SJCRH30 (cell line): ENCODE measurements around the gene ZNF397. TPM values are rescaled to one million over a fixed set of nuclear protein-coding genes. Genes with fewer than 3 reads are reported as not detected.
A peak's percentile ranks its signal among the peaks of the same experiment; 100 is the strongest.

Experiments used
- DNase-seq, 2 experiments: peaks; one replicate each; pipeline ENCODE4 v3.0.0-alpha.2; 2015 to 2020
- H3K27ac ChIP-seq: fragments of 250-450 bp; sonication (Bioruptor Pico); 2 replicates; pipeline ENCODE4 v1.5.1; 2020; ENCODE audit warnings: mild to moderate bottlenecking, moderate library complexity
- H3K27me3 ChIP-seq: fragments of 250-450 bp; sonication (Bioruptor Pico); 2 replicates; pipeline ENCODE4 v1.5.1; 2020; ENCODE audit warnings: mild to moderate bottlenecking, moderate library complexity
- H3K36me3 ChIP-seq: fragments of 250-450 bp; sonication (Bioruptor Pico); 2 replicates; pipeline ENCODE4 v1.5.1; 2020; ENCODE audit warnings: mild to moderate bottlenecking, moderate library complexity
- H3K4me1 ChIP-seq: fragments of 250-450 bp; sonication (Bioruptor Pico); 2 replicates; pipeline ENCODE4 v1.5.1; 2020; ENCODE audit warnings: mild to moderate bottlenecking, moderate library complexity
- H3K4me3 ChIP-seq: fragments of 250-450 bp; sonication (Bioruptor Pico); 2 replicates; pipeline ENCODE4 v1.5.1; 2020; ENCODE audit warnings: mild to moderate bottlenecking, moderate library complexity
- H3K9me3 ChIP-seq: fragments of 250-450 bp; sonication (Bioruptor Pico); replicated peaks from 2 replicates; pipeline ENCODE4 v1.5.1; 2020; ENCODE audit warnings: mild to moderate bottlenecking, moderate library complexity
- total RNA-seq: library from RNA; depleted of rRNA; stranded (reverse); fragments of >200 nt; shearing (Covaris generic); gene quantifications from 2 replicates; pipeline ENCODE4 v1.2.3, GENCODE V29; 2014

The ZNF397 gene
- total RNA-seq, 1 experiment from 2014 or later: 8.6 TPM

GRCh38 chr18:35267161-35267651 lies 26.4 kb downstream of the ZNF397 start:
- Histone ChIP-seq H3K9me3 (no peaks in the 10 kb centered on the region), H3K27ac (peak overlapping the region; percentile 74), H3K4me3 (peak overlapping the region; percentile 58), H3K4me1 (no peaks in the 10 kb centered on the region), H3K27me3 (no peaks in the 10 kb centered on the region), H3K36me3 (peaks cover under 1% of the 10 kb centered on the region; the same call in 1 of the 2 replicates)
- DNase-seq: peak; percentile 41 to 51

GRCh38 chr18:35267809-35268208 lies 27.0 kb downstream of the ZNF397 start:
- H3K27ac ChIP-seq: no peak overlapping the region
- H3K4me3 ChIP-seq: peak overlapping the region; percentile 58; the same call in 1 of the 2 replicates
- no peak for DNase-seq
- no peaks in the 10 kb centered on the region for H3K27me3 ChIP-seq
- H3K4me1 ChIP-seq: no peaks in the 10 kb centered on the region
- H3K36me3 ChIP-seq: no peaks in the 10 kb centered on the region
- no peaks in the 10 kb centered on the region for H3K9me3 ChIP-seq

GRCh38 chr18:35268821-35269220 lies 28.0 kb downstream of the ZNF397 start:
- Histone ChIP-seq H3K27ac (no peak overlapping the region), H3K4me3 (no peak overlapping the region)
- no peak for DNase-seq

DNA sequence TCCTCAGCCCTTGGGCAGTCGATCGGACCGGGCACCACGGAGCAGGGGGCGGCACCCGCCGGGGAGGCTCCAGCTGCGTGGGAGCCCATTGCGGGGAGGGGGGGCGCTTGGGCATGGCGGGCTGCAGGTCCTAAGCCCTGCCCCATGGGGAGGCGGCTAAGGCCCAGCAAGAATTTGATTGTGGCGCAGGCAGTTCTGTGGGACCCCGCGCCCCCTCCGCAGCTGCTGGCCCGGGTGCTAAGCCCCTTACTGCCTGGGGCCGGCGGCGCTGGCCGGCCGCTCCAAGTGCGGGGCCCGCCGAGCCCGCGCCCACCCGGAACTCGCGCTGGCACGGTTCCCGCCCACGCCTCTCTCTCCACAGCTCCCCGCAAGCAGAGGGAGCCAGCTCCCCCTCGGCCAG lies 30.8 kb downstream of the ZNF397 start:
- Histone ChIP-seq H3K27me3 (no peaks in the 10 kb centered on the region), H3K27ac (no peak overlapping the region), H3K4me1 (no peaks in the 10 kb centered on the region), H3K9me3 (no peaks in the 10 kb centered on the region), H3K36me3 (no peaks in the 10 kb centered on the region), H3K4me3 (no peak overlapping the region)
- DNase-seq: no peak

More at GRCh38 chr18:35268821-35269220, 28.0 kb downstream of the ZNF397 start:
- Histone ChIP-seq H3K36me3 (no peaks in the 10 kb centered on the region), H3K9me3 (no peaks in the 10 kb centered on the region), H3K4me1 (no peaks in the 10 kb centered on the region), H3K27me3 (no peaks in the 10 kb centered on the region)

DNA sequence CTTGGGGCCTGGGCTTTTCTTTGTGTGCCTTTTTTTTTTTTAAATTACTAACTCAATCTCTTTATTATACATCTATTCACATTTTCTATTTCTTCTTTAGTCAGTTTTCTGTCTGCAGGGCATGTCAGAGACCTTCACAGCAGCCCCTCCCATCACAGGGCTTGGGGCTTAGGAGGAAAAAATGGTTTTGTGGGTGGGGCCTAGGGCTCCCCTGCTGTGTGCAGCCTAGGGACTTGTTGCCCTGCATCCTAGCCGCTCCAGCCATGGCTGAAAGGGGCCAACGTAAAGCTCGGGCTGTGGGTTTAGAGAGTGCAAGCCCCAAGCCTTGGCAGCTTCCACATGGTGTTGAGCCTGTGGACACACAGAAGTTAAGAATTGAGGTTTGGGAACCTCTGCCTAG lies 35.4 kb downstream of the ZNF397 start:
- DNase-seq: no peak
- H3K9me3 ChIP-seq: no peaks in the 10 kb centered on the region
- no peak overlapping the region for H3K4me3 ChIP-seq
- H3K27me3 ChIP-seq: no peaks in the 10 kb centered on the region
- no peak overlapping the region for H3K27ac ChIP-seq
- no peaks in the 10 kb centered on the region for H3K4me1 ChIP-seq
- H3K36me3 ChIP-seq: no peaks in the 10 kb centered on the region

DNA sequence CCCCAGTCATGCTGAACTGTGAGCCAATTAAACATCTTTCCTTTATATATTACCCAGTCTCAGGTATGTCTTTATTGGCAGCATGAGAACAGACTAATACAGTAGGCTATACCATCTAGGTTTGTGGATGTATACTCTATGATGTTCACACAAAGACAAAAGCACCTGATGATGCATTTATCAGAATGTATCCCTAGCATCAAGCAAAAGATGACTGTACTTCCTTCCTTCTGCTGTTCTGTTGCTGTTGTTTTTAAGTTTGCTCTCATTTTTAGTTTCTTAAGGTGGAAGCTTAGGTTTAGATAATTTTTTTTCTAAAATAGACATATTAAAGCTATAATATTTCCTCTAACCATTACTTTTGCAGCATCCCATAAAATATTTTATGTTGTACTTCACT lies 36.8 kb downstream of the ZNF397 start:
- Histone ChIP-seq H3K9me3 (no peaks in the 10 kb centered on the region), H3K4me3 (no peak overlapping the region), H3K36me3 (no peaks in the 10 kb centered on the region), H3K27ac (no peak overlapping the region), H3K4me1 (no peaks in the 10 kb centered on the region), H3K27me3 (no peaks in the 10 kb centered on the region)
- no peak for DNase-seq

- Histone ChIP-seq H3K27ac (no peak overlapping the region), H3K36me3 (no peaks in the 10 kb centered on the region), H3K9me3 (no peaks in the 10 kb centered on the region), H3K27me3 (no peaks in the 10 kb centered on the region), H3K4me3 (no peak overlapping the region), H3K4me1 (no peaks in the 10 kb centered on the region)
- DNase-seq: no peak
Observed at GRCh38 chr18:35278085-35278484, 37.3 kb downstream of the ZNF397 start.

GRCh38 chr18:35278969-35279368 lies 38.1 kb downstream of the ZNF397 start:
- H3K4me3 ChIP-seq: no peak overlapping the region
- no peaks in the 10 kb centered on the region for H3K9me3 ChIP-seq
- H3K27me3 ChIP-seq: no peaks in the 10 kb centered on the region
- DNase-seq: no peak
- H3K4me1 ChIP-seq: no peaks in the 10 kb centered on the region
- no peaks in the 10 kb centered on the region for H3K36me3 ChIP-seq
- H3K27ac ChIP-seq: no peak overlapping the region

DNA sequence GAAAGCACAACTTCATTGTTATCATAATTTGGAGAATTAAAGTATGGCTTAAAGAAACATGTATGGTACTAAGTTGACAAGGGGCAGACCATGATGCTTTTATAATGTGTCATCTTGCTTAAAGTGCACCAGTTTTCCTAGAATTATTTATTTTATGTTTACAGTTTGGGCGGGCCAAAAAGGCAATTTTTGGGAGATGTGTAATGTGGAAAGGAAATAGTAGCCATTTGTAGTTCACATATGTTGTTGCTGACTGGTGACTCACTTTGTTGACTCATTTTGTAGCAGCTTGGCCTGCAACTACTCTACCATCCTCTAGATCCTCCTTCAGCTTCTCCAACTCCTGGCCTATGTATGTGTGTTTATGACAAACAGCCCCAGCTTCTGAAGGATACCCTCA lies 41.5 kb downstream of the ZNF397 start:
- H3K4me3 ChIP-seq: no peak overlapping the region
- no peaks in the 10 kb centered on the region for H3K36me3 ChIP-seq
- H3K9me3 ChIP-seq: no peaks in the 10 kb centered on the region
- no peak for DNase-seq
- H3K4me1 ChIP-seq: no peaks in the 10 kb centered on the region
- H3K27me3 ChIP-seq: no peaks in the 10 kb centered on the region
- no peak overlapping the region for H3K27ac ChIP-seq

- H3K4me1 ChIP-seq: no peaks in the 10 kb centered on the region
- H3K9me3 ChIP-seq: no peaks in the 10 kb centered on the region
- no peak overlapping the region for H3K27ac ChIP-seq
- no peak overlapping the region for H3K4me3 ChIP-seq
- no peaks in the 10 kb centered on the region for H3K36me3 ChIP-seq
- no peaks in the 10 kb centered on the region for H3K27me3 ChIP-seq
- DNase-seq: no peak
Observed at GRCh38 chr18:35283923-35284794, 43.3 kb downstream of the ZNF397 start.

DNA sequence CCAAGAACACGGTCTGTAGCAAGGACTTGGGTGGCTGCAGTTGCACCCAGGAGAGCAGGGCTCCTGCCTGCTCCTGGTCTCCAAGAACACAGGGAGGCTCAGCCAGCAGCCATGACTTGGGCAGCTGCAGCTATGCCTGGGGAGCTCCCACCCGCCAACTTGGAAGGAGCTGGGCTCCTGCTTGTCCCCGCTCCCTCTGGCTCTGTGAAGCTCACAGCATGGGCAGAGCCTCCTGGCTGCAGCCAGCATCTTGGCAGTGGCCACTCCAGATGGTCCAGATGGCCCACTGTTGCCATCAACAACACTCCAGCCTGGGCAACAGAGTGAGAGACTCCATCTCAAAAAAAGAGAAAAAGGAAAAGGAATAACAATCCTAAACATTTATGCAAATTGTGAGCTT lies 44.0 kb downstream of the ZNF397 start:
- no peaks in the 10 kb centered on the region for H3K27me3 ChIP-seq
- H3K4me1 ChIP-seq: no peaks in the 10 kb centered on the region
- no peak overlapping the region for H3K4me3 ChIP-seq
- no peak for DNase-seq
- no peak overlapping the region for H3K27ac ChIP-seq
- H3K36me3 ChIP-seq: no peaks in the 10 kb centered on the region
- no peaks in the 10 kb centered on the region for H3K9me3 ChIP-seq

DNA sequence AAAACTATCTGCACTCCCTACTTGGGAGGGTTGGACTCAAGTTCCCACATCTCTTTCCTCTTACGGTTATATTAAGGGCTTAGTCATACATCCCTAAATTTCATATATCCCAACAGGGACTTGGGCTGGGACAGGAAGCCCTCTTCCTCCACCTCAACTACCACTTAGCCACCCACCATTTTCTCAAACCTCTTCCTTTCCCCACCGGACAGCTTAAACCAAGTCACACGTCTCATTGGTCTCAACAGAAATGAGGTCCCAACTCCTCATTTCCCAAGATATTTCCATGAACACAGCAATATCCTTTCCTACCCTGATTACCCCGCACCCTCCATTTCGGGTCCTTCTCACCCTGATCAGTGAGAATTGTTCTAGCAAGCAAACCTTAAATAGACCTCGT lies 48.5 kb downstream of the ZNF397 start:
- peak in 1 of 2 experiments; percentile 9 for DNase-seq
- no peaks in the 10 kb centered on the region for H3K4me1 ChIP-seq
- H3K27ac ChIP-seq: peak overlapping the region; percentile 66; the same call in 1 of the 2 replicates

DNA sequence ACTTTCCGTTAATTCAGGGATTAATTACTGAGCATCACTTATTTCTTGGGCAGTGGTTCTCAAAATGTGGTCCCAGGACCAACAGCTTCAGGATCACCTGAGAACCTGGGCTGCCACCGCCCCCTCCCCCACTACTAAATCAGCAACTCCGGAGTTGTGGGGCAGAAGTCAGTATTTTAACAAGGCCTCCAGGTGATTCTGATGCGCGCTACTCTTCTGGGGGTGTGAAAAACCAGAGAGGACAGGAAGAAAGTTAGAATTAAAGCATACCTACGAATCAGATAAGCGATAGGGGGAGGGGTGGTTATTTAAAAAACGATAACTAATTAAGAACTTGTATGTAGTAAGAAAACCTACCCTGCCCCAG lies 48.9 kb downstream of the ZNF397 start:
- DNase-seq: no peak
- peak overlapping the region; percentile 86 for H3K4me3 ChIP-seq
- no peaks in the 10 kb centered on the region for H3K9me3 ChIP-seq
- peaks cover 9% of the 10 kb centered on the region for H3K36me3 ChIP-seq
- peak overlapping the region; percentile 66 for H3K27ac ChIP-seq
- no peaks in the 10 kb centered on the region for H3K4me1 ChIP-seq
- no peaks in the 10 kb centered on the region for H3K27me3 ChIP-seq

More for the DNA sequence above, 48.5 kb downstream of the ZNF397 start:
- Histone ChIP-seq H3K4me3 (peak overlapping the region; percentile 86), H3K36me3 (peaks cover 9% of the 10 kb centered on the region), H3K27me3 (no peaks in the 10 kb centered on the region), H3K9me3 (no peaks in the 10 kb centered on the region)

GRCh38 chr18:35290094-35290735 lies 49.4 kb downstream of the ZNF397 start, which contains the start of gene ZSCAN30:
Gene ZSCAN30, minus strand, starts transcription at chr18:35290229. Its CDS starts 25,877 bp downstream, at chr18:35264352.
- H3K27me3 ChIP-seq: no peaks in the 10 kb centered on the region
- peaks cover 14% of the 10 kb centered on the region for H3K36me3 ChIP-seq
- H3K27ac ChIP-seq: peak within 1 kb of the TSS; percentile 66
- no peaks in the 10 kb centered on the region for H3K9me3 ChIP-seq
- H3K4me3 ChIP-seq: peak within 1 kb of the TSS; percentile 86
- no peaks in the 10 kb centered on the region for H3K4me1 ChIP-seq
- DNase-seq: peak; percentile 89 to 90

DNA sequence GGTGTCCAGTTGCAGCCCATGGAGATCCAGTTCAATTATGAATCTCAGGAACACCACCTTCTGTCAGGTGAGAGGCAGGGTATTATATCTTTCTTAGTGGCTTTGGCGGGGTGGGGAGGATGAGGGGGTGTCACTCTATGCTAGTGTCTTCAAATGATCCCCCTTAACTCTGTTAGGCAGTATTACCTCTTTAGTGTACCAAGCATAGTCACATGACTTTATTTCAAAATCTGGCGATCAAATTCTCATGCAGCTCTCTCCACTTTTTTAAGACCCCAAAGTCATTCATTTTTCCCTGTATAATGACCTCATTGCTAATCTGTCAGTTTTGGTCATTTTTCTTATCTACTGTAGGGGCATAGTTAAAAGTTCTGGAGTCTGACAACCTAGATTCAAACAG lies 50.3 kb downstream of the ZNF397 start:
- Histone ChIP-seq H3K27me3 (no peaks in the 10 kb centered on the region), H3K36me3 (peaks cover 18% of the 10 kb centered on the region), H3K4me1 (no peaks in the 10 kb centered on the region), H3K4me3 (peak overlapping the region; percentile 86), H3K27ac (no peak overlapping the region), H3K9me3 (no peaks in the 10 kb centered on the region)
- no peak for DNase-seq
